Panc1 (cell line): ENCODE results near the gene CRB3. TPM values are rescaled to one million over a fixed set of nuclear protein-coding genes. Genes with fewer than 3 reads are reported as not detected.

Source experiments
- ATAC-seq: fragments of 200-7000 bp; cut with Tn5 transposase; 2 replicates; pipeline ENCODE4 v1.9.1; 2020; ENCODE audit warnings: mild to moderate bottlenecking, moderate library complexity
- BruUV-seq: library from RNA; stranded (reverse); fragments of 400-500 nt; replicated peaks from 2 replicates; lab custom pipeline; 2021; lab: Mats Ljungman, UMichigan
- CTCF ChIA-PET: fragments of 300-600 bp; sonication (Branson Sonifier 250); formaldehyde crosslinking; loops from one replicate; lab custom pipeline; 2022; ENCODE audit warnings: antibody characterized with exemption; lab: Charles Lee
- POLR2A ChIA-PET: fragments of 300-600 bp; sonication (Branson Sonifier 250); formaldehyde crosslinking; loops from one replicate; lab custom pipeline; 2022; ENCODE audit warnings: antibody characterized with exemption; lab: Charles Lee
- DNase-seq: peaks from one replicate; pipeline ENCODE4 v3.0.0-alpha.2; 2010; ENCODE audit warnings: low read depth, low spot score
- H3K27ac ChIP-seq: 2 replicates; pipeline ENCODE4 v1.5.1; 2011; ENCODE audit warnings: mild to moderate bottlenecking, low read length, inconsistent platforms
- H3K27me3 ChIP-seq: fragments of 200-500 bp; sonication (Bioruptor generic); 2 replicates; pipeline ENCODE4 v1.6.0; 2014; ENCODE audit warnings: low read length, inconsistent platforms; ENCODE audit not compliant: control insufficient read depth, insufficient read depth
- H3K36me3 ChIP-seq: fragments of 200-500 bp; sonication (Bioruptor generic); 2 replicates; pipeline ENCODE4 v1.5.1; 2014; ENCODE audit warnings: inconsistent platforms, mild to moderate bottlenecking, low read length, moderate library complexity; ENCODE audit not compliant: control insufficient read depth, insufficient read depth
- H3K4me1 ChIP-seq: 2 replicates; pipeline ENCODE4 v1.5.1; 2011; ENCODE audit warnings: inconsistent platforms, mild to moderate bottlenecking, low read length, moderate library complexity; ENCODE audit not compliant: control insufficient read depth, insufficient read depth
- H3K4me3 ChIP-seq, 2 experiments: 2 replicates each; pipeline ENCODE4 v1.5.1; 2011 to 2012; ENCODE audit warnings: low read depth in 2 of 2, low read length in 2 of 2, mild to moderate bottlenecking in 2 of 2, inconsistent platforms in 1 of 2, moderate library complexity in 1 of 2
- H3K9me3 ChIP-seq: fragments of 200-500 bp; sonication (Bioruptor generic); 2 replicates; pipeline ENCODE4 v1.5.1; 2014; ENCODE audit warnings: low read depth, mild to moderate bottlenecking, inconsistent platforms, low read length, moderate library complexity; ENCODE audit not compliant: control insufficient read depth, insufficient read depth
- CTCF ChIP-seq: fragments of 450-650 bp; IDR thresholded peaks from 2 replicates; pipeline ENCODE4 v1.5.1; 2017; ENCODE audit warnings: mild to moderate bottlenecking
- POLR2AphosphoS5 ChIP-seq: IDR thresholded peaks from 2 replicates; pipeline ENCODE4 v1.6.1; 2012; ENCODE audit warnings: mild to moderate bottlenecking, low read depth, low read length, moderate library complexity
- REST ChIP-seq, 2 experiments: IDR thresholded peaks; 2 replicates each; pipeline ENCODE4 v1.6.1; 2011 to 2012; ENCODE audit warnings: low read depth in 2 of 2, control low read depth in 1 of 2, low read length in 1 of 2, mild to moderate bottlenecking in 1 of 2, moderate library complexity in 1 of 2; ENCODE audit not compliant: insufficient read depth in 1 of 2
- SIN3A ChIP-seq: IDR thresholded peaks from 2 replicates; pipeline ENCODE4 v1.6.1; 2012; ENCODE audit warnings: low read depth, mild to moderate bottlenecking, low read length, moderate library complexity, borderline replicate concordance; ENCODE audit not compliant: insufficient read depth
- TCF7L2 ChIP-seq: IDR thresholded peaks from 2 replicates; pipeline ENCODE4 v1.6.1; 2011; ENCODE audit warnings: mild to moderate bottlenecking, low read depth, low read length, inconsistent platforms
- in situ Hi-C: cut with HindIII; loops from 2 replicates; pipeline ENCODE4 v1.10.0; 2016; ENCODE audit warnings: low sequenced_read_pairs, low pct_unique_long_range_greater_than_20kb
- intact Hi-C: fragments of 100-400 bp; cut with micrococcal nuclease; formaldehyde crosslinking; loops from one replicate; pipeline ENCODE4 v1.10.0; 2022; ENCODE audit not compliant: unreplicated experiment
- total RNA-seq: library from RNA; stranded (reverse); gene quantifications from one replicate; pipeline ENCODE4 v1.2.1, GENCODE V29; 2021; ENCODE audit not compliant: unreplicated experiment

CRB3 gene
- total RNA-seq, 1 experiment from 2014 or later, result 0.21 TPM

GRCh38 chr19:6442087-6442688 lies 21.9 kb upstream of the CRB3 start:
- Histone ChIP-seq H3K9me3 (no peaks in the 10 kb centered on the region), H3K4me1 (no peaks in the 10 kb centered on the region), H3K27ac (no peak overlapping the region), H3K4me3 (no peak overlapping the region), H3K27me3 (no peaks in the 10 kb centered on the region), H3K36me3 (no peaks in the 10 kb centered on the region)
- TF ChIP-seq TCF7L2 (no peak), REST (IDR thresholded peaks at IDR 0.05; ENCODE audit: insufficient read depth in 1 of 2, low read depth in 2 of 2, low read length in 1 of 2) (no peak), CTCF (no peak), POLR2AphosphoS5 (no peak), SIN3A (no peak)
- ATAC-seq, result no peak
- no TSS peak for BruUV-seq
- intact Hi-C loops, result no loop called here
- in situ Hi-C loops, result no loop called here
- CTCF ChIA-PET, result no interaction called here
- POLR2A ChIA-PET, result no interaction called here
- no peak for DNase-seq

GRCh38 chr19:6443986-6444385 lies 20.1 kb upstream of the CRB3 start:
- TF ChIP-seq CTCF (no peak), TCF7L2 (no peak), POLR2AphosphoS5 (no peak), REST (IDR thresholded peaks at IDR 0.05; ENCODE audit: insufficient read depth in 1 of 2, low read depth in 2 of 2, low read length in 1 of 2) (no peak), SIN3A (no peak)
- Histone ChIP-seq H3K9me3 (no peaks in the 10 kb centered on the region), H3K4me1 (no peaks in the 10 kb centered on the region), H3K4me3 (no peak overlapping the region), H3K36me3 (no peaks in the 10 kb centered on the region), H3K27me3 (no peaks in the 10 kb centered on the region), H3K27ac (no peak overlapping the region)
- ChIA-PET POLR2A (no interaction called here), CTCF (no interaction called here)
- no TSS peak for BruUV-seq
- ATAC-seq (no peak), DNase-seq (no peak)
- in situ Hi-C loops, result no loop called here
- intact Hi-C loops, result no loop called here
